GM23248 (cell line): ENCODE results near the gene WIPF2.
"Not testable (repeated sequence)": the region's sequence is repeated elsewhere in the genome, so short reads cannot be mapped to it uniquely, and the experiment has no call there.

Source experiments
- EZH2 ChIP-seq: fragments of 200-600 bp; sonication (generic); IDR thresholded peaks from 2 replicates; pipeline ENCODE4 v1.6.1; 2018; ENCODE audit warnings: antibody characterized with exemption, mild to moderate bottlenecking; ENCODE audit not compliant: insufficient read depth, poor library complexity, severe bottlenecking
- EZH2phosphoT487 ChIP-seq: fragments of 200-600 bp; sonication (generic); IDR thresholded peaks from 2 replicates; pipeline ENCODE4 v1.6.1; 2018; ENCODE audit warnings: antibody characterized with exemption, moderate library complexity, mild to moderate bottlenecking, low read depth; ENCODE audit not compliant: insufficient read depth

GRCh38 chr17:40229146-40229545, 10.0 kb downstream of the WIPF2 start:
- TF ChIP-seq EZH2, EZH2phosphoT487: not testable (repeated sequence)
